ENCODE data around the gene POP4.
A peak's percentile ranks its signal among the peaks of the same experiment; 100 is the strongest.
"Not testable (repeated sequence)": the region's sequence is repeated elsewhere in the genome, so short reads cannot be mapped to it uniquely, and the experiment has no call there.

POP4 gene, protein sequence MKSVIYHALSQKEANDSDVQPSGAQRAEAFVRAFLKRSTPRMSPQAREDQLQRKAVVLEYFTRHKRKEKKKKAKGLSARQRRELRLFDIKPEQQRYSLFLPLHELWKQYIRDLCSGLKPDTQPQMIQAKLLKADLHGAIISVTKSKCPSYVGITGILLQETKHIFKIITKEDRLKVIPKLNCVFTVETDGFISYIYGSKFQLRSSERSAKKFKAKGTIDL

DNA sequence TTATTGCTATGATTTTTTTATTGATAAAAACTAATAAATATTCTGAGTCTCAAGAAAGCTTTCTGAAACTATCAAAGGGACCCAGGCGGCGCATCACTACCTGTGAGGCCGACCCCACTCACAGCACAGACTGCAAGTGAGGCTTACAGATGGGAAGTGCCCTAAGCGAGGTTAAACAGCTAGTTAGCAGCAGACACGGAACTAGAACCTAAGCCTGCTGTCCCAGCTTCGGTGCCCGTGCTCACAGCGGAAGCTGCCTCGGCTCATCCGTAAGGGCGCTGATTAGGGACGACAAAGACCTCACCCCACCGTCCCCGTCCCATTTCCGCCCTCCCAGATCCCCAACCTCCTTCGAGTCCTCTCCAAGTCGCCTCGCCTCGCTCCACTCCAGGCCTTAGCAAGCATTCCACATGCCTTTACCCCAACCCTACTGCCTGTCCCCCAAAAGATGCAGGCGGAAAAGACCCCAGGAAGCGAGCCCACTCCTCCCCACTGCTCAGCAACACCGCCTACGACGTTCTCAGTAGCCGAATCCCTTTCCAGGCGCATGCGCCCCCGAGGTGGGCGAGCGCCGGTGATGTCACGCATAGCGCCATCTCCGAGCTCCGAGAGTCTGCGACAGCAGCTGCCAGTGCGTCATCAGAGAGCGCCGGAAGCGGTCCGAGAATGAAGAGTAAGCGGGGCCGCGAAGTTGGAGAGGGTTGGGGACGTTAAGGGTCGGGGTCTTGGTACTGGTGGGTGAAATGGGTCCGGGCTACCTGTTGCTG, at the start of gene POP4:
POP4 (plus strand) TSS at position 631 of the 767 bp plus-strand sequence; CDS start at position 667, 36 bp downstream.
- peak; percentile 87 to 89 for DNase-seq (ENCODE audit: low read depth in 2 of 2)

DNA sequence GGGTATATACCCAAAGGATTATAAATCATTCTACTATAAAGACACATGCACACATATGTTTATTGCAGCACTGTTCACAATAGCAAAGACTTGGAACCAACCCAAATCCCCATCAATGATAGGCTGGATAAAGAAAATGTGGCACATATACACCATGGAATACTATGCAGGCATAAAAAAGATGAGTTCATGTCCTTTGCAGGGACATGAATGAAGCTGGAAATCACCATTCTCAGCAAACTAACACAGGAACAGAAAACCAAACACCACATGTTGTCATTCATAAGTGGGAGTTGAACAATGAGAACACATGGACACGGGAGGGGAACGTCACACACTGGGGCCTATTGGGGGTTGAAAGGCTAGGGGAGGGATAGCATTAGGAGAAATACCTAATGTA, 47.0 kb upstream of the POP4 start:
- DNase-seq (ENCODE audit: low read depth in 2 of 2) = not testable (repeated sequence)

DNA sequence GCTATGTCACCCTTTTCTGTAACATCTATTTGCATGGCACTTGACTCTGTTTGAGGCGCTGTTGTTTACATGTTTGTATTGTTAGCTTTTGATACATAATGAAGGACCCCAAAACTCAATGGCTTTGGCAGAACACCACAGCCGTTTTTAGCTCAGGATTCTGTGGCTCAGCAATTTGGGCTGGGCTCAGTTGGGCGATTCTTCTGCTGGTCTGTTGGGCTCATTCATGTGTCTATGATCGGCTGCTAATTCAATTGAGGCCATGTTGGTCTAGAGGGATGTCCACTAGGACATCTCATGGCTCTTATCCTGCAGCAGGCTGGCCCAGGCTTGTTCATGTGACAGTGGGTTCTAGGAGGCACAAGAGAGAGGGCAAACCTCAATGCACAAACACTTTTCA, 46.3 kb upstream of the POP4 start:
- DNase-seq (ENCODE audit: low read depth in 2 of 2) = no peak

DNA sequence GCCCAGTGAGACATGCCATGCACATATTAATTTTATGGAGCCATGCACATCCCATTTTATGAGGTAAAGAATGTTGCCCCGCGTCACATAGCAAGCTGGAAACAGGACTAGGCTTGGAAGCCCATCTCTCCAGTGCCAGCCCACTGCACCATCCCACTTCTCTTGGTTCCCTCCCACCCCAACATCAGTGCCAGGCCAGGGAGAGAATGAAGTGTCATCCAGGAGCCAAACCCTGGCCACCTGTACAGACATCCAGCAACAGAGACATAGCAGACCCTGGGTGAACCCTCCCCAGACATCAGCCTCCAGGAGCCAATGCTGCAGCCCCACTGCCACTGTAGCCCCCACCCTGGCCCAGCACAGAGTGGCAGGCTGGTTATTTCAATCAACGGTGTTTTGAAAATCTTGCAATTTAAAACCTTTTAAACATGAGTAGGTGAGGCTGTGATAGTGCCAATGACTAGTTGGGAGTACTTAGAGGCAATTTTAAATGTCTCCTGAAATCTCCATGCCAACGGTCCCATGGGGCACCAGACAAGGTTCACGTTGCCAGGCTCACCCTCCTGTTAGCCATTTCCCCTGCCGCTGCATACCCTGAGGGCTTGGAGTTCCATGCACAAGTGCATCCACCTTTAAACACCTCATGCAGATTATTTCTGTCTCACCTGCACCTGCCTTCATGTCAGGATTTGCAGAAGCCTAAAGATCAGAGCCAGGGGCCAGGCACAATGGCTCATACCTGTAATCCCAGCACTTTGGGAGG, 45.6 kb upstream of the POP4 start:
- DNase-seq (ENCODE audit: low read depth in 2 of 2) = no peak

DNA sequence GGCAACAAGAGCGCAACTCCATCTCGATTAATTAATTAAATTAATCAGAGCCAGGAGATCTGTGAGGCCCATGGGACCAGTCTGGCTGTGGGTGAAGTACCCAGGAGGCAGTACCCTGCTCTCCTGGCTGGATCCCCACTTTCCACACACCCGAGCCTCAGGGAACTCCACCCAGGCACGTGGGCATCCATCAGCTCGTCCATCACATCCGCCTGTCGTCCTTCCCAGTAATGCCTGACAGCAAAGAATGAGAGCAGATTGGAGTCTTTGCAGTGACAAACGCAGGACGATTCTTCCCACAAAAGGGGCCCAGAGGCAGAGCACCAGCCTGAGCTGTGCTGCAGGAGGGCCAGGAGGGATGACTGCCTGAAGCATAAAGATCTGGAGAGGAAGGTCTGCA, 44.5 kb upstream of the POP4 start:
- DNase-seq (ENCODE audit: low read depth in 2 of 2) = no peak

DNA sequence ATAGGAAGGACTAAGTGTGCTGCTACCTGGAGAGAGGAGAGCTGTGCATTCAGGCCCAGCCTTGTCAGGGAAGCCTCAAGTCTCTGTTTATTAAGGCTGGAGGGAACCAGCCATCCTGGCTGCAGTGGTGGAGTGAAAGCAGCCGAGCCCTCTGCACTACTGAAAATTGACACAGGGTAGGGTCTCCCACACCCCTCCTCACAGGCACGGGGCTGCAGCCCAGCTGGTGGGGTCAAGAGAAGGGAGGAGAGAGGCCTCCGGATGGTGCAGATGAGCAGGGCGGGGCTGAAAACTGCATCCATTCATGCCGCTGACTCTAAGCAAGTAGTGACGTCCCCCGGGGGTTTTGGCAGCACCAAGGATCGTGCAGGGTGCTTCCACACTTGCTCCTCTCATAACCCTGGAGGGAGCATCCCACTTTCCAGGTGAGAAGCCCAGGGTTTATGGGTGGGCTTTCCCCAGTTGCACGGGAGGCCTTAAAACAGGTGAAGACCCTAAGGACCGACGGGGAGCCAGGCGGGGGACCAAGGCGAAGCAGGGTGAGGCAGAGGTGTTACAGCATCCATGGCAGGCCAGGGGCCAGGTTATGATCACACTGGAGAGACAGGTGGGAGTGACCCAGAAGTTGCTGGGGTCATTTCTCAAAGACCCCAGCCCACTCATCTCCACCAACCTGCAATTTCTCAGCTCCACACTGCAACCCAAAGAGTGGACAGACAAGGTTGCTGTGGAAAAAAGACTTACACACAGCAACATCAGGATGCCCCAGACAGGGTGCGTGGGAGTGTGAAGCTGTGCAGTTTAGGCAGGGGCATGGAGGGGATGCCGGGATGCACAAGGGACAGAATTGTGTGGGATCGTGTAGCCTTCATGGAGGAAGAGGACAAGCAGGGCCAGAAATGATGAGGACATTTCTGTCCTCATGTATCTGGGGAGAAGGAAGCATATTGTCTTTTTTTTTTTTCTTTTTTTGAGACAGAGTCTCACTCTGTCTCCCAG, 43.5 kb upstream of the POP4 start:
- DNase-seq (ENCODE audit: low read depth in 2 of 2) = no peak

DNA sequence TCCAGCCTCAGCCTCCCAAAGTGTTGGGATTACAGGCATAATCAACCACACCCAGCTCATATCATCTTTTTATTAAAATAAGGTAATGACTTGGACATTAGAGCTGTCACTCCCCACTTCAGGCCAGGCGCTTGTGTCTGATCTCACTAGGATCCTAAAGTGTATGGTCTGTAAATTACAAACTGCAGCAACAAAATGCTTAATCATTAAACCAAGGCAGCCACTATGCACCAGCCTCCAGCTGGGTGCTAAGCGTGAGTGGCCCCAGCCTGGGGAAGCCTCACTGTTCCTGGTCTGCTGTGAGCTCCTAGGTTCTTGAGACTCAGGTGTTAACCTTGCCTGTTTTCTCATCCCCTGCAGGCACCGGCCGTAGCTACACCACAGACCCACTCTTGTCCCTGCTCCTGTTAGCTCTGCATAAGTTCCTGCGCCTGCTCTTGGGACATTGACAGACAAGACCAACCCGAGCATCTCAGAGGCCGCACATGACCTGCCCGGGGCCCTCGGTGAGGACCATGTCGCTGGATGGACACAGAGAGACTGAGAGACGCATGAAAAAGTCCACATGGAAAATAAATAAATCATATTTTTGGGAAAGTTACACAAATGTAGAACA, 42.5 kb upstream of the POP4 start:
- no peak for DNase-seq (ENCODE audit: low read depth in 2 of 2)

DNA sequence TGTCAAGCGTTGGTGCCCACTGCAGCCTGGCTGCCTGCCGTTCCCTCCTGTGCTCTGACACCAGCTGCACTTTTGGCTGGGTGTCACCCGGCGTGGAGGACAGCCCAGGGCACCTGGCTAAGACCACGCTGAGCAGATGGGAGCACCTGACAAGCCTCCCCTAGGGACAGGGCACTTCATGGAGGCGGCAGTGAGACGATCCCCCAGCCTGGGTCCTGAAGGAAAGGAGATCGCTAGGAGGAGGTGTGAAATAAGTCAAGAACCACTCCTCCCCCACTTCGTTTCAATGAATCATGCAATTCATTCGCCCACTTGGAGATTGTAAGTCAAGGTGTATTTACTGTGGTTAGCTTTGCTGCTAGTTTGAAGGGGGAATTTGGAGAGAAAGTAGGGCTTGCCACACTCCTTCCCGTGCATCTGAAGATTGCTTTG, 41.5 kb upstream of the POP4 start:
- no peak for DNase-seq (ENCODE audit: low read depth in 2 of 2)

DNA sequence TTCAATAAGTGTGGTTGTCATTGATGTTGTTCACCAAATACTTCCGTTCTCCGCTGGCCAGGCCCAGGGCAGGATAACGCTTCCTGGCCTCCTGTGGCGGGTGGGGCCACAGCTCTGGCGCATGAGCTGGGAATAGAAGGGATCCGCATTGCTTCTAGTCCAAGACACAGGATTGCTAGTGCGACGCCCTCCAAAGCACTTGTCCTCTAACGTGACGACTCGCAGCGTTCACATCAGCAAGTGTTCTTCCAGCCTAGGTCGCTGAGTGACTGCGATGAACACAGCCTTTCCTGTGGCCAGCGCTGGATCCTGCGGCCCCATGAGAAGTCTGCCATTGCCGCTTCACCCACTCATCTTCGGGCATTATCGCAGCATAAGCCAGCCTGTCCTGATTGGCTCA, 40.9 kb upstream of the POP4 start:
- DNase-seq (ENCODE audit: low read depth in 2 of 2) = no peak

DNA sequence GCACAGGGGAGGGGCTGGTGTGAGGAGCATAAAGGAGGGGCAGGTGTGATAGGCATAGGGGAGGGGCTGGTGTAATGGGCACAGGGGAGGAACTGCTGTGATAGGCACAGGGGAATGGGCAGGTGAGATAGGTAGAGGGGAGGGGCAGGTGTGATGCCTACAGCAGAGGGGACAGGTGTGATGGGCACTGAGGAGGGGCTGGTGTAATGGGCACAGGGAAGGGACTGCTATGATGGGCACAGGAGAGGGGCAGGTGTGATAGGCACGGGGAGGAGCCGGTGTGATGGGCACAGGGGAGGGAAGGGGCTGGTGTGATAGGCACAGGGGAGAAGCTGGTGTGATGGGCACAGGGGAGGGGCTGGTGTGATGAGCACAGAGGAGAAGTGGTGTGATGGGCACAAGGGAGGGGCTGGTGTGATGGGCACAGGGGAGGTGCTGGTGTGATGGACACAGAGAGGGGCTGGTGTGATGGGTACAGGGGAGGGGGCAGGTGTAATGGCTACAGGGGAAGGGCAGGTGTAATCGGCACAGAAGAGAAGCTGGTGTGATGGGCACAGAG, 39.5 kb upstream of the POP4 start:
- DNase-seq (ENCODE audit: low read depth in 2 of 2) = no peak

DNA sequence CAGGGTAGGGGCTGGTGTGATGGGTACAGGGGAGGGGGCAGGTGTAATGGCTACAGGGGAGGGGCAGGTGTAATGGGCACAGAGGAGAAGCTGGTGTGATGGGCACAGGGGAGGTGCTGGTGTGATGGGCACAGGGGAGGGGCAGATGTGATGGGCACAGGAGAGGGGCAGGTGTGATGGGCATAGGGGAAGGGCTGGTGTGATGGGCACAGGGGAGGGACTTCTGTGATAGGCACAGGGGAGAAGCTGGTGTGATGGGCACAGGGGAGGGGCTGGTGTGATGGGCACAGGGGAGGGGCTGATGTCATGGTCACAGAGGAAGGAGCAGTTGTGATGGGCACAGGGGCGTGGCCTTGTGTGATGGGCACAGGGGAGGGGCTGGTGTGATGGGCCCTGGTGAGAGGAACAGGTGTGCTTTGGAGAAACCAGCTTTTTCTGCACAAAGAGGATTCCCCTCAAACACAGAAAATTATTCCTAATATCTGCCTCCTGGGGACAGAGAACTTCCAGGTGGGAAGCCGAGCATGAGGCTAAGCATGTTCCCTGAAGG, 38.6 kb upstream of the POP4 start:
- DNase-seq (ENCODE audit: low read depth in 2 of 2) = no peak

DNA sequence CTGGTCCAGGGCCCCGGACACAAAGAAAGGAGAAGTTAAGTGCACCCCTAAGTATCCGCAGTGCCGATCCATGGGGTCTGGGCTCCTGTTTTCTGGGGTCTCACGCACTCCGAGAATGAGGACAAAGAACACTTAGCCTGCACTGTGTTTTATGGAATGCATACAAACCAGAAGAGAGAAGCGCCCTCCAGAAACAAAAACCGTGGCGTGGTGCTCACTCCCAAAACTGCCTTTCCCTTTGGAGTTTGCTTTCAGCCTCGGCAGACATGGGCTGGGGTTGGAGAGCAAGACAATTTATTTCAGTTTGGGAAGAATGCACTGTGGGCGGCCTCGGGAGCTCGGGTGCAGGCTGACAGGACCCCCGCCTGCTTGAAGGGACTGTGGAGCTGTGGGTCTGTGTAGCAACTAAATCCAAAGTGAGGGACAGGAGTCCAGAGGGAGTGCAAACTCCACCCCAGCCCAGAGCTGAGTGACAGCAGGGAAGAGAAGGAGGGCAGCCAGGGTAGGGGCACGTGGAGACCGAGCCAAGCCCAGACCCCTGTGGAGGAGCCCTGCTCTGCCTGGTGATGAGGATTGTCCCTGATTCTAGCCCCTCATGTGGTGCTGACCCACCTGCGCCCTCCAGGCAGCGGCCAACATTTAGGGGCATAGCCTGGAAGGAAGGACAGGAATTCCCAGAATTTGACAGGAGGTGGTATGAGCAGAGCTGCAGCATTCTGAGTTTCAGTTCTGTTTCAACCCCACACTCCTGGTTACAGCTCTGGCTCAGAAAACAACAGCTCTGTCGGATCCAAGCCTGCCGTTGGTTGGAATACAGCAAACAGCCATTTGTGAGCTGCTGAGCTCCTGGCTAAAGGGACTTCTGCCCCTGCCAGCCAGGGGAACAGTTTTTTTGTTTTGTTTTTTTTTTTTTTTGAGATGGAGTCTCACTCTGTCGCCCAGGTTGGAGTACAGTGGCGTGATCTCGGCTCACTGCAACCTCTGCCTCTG, 37.8 kb upstream of the POP4 start:
- DNase-seq (ENCODE audit: low read depth in 2 of 2) = no peak

DNA sequence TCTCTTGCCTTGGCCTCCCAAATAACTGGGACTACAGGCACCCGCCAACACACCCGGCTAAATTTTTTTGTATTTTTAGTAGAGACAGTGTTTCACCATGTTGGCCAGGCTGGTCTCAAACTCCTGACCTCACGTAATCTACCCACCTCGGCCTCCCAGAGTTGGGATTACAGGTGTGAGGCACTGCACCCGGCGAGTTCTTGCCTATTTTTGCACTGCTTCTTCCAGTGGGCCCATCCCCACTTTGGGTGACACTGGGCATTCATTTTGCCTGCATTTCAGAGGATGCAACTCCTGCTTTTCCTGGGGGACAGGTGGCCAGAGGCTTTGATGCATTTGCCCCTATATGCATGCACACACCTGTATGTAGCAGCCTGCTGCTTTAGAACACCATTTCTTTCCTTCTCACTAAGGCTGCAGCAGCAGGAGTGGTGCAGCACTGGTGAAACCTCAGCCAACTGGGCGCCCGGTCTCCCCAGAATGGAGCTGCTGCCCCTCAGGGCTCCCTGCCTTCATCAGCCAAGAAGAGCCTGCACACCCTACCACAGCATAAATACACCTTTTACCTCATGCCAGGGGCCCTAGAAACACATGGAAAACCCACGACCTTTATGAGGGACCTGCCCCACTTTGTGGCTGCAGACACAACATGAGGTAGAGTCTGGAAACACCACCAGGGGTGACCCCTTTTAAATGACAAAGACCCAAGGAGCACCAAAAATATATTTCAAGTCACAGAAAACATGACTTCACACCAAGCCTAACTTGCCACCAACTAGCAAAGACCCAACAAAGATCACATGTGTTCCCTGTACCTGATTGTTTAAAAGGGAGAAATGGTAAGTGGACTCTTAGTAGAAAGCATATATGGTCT, 36.8 kb upstream of the POP4 start:
- DNase-seq (ENCODE audit: low read depth in 2 of 2) = no peak

DNA sequence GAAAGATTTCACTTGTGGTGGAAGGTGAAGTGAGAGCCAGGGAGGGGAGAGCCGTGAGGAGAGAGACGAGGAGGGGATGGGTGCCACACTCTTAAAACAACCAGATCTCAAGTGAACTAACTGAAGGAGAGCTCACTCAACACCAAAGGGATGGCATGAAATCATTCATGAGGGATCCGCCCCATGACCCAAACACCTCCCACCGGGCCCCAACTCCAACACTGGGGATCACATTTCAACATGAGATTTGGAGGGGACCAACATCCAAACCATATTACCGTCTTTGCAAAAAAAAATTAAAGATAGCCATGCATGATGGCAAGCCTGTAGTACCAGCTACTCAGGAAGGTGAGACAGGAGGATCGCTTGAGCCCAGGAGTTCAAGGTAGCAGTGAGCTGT, 34.9 kb upstream of the POP4 start:
- no peak for DNase-seq (ENCODE audit: low read depth in 2 of 2)

DNA sequence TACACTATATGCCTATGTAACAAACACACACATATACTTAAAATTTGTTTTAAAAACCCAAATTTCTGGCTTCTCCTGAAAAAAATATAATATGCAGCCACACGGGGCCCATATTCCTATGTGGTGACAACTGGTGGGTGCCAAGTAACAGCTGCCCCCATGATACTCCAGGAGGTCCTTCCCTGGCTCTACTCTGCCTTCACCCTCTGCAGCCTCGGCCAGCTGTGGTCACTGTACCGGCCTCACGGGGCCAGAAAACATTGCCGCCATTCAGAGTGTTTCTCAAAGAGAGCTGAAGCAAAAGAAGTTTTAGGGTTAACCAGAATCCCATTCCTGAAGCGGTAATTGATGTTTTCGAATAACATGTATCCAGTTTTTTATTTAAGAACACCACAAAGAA, 32.6 kb upstream of the POP4 start:
- no peak for DNase-seq (ENCODE audit: low read depth in 2 of 2)

DNA sequence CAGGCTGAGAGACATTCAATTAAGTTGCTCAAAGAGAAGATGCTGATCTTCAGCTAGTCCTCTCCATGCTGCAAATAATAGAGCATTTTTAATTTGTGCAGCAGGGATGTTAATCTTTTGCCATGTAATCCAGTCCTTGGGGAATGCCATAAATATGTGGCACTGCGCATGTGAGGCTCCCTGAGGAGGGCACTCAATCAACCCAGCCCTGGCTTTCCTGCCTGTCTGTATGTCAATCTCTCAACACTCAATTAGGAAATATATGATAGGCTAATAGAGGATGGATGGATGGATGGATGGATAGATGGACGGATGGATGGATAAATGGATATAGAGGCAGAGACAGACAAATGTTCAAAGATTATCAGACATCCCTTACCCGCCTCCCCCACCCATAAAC, 31.6 kb upstream of the POP4 start:
- DNase-seq (ENCODE audit: low read depth in 2 of 2) = no peak

DNA sequence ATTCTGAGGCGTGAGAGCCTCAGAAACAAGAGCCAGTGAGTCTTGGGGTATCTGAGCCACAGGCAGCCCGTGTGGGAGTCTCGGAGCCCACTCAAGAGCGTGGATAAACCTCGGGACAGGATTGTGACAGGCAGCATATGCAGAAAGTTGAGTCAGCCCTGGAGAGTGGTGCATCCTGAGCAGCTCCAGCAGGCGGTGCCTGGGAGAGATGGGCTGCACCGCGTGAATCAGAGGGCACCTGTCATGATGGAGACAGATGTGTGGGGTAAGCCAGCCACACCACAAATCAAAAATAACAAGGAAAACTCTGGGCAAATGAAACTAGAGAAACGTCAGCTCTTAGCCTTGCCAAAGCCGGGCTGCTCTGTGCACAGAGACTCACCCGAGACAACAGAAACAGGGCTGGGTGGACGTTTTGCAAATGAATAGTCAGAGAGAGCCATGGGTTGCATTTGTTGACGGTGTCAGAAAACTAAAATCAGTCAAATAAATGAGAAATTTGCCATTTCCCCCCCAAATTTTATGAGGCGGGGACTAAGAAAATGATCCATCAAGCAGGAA, 30.0 kb upstream of the POP4 start:
- DNase-seq (ENCODE audit: low read depth in 2 of 2) = no peak

All from fibroblast of skin of left quadriceps (primary cell).